ENCODE results near the gene ALDH1L1. TPM values are rescaled to one million over a fixed set of nuclear protein-coding genes. Genes with fewer than 3 reads are reported as not detected.

Gene ALDH1L1
- total RNA-seq, 3 donors from 2014 or later = 0.10 to 0.29 TPM; not detected in 1

- Mint-ChIP-seq H3K9me3 (no peaks in the 10 kb centered on the region), H3K36me3 (ENCODE audit: insufficient read depth) (no peaks in the 10 kb centered on the region), H3K27me3 (ENCODE audit: low read depth) (peaks cover 11% of the 10 kb centered on the region), H3K4me3 (no peak overlapping the region), H3K4me1 (ENCODE audit: low read depth) (no peaks in the 10 kb centered on the region)
- ATAC-seq (no peak), DNase-seq (no peak)
These were observed 22.3 kb upstream of the ALDH1L1 start for GRCh38 chr3:126202680-126203079.

- no peaks in the 10 kb centered on the region for H3K4me1 Mint-ChIP-seq (ENCODE audit: low read depth)
- peaks cover 11% of the 10 kb centered on the region for H3K27me3 Mint-ChIP-seq (ENCODE audit: low read depth)
- no peaks in the 10 kb centered on the region for H3K36me3 Mint-ChIP-seq (ENCODE audit: insufficient read depth)
- no peak for DNase-seq
- H3K9me3 Mint-ChIP-seq = no peaks in the 10 kb centered on the region
- no peak overlapping the region for H3K4me3 Mint-ChIP-seq
- no peak for ATAC-seq
These were observed 21.9 kb upstream of the ALDH1L1 start for GRCh38 chr3:126202276-126202675.

- Mint-ChIP-seq H3K4me1 (ENCODE audit: low read depth) (no peaks in the 10 kb centered on the region), H3K9me3 (no peaks in the 10 kb centered on the region), H3K4me3 (no peak overlapping the region), H3K36me3 (ENCODE audit: insufficient read depth) (no peaks in the 10 kb centered on the region), H3K27me3 (ENCODE audit: low read depth) (peaks cover 11% of the 10 kb centered on the region)
- DNase-seq (no peak), ATAC-seq (no peak)
These were observed 20.8 kb upstream of the ALDH1L1 start for GRCh38 chr3:126201168-126201567.

- no peak overlapping the region for H3K4me3 Mint-ChIP-seq
- DNase-seq = no peak
- no peaks in the 10 kb centered on the region for H3K4me1 Mint-ChIP-seq (ENCODE audit: low read depth)
- H3K27me3 Mint-ChIP-seq (ENCODE audit: low read depth) = peaks cover 11% of the 10 kb centered on the region
- no peaks in the 10 kb centered on the region for H3K9me3 Mint-ChIP-seq
- no peaks in the 10 kb centered on the region for H3K36me3 Mint-ChIP-seq (ENCODE audit: insufficient read depth)
- ATAC-seq = no peak
These were observed 20.1 kb upstream of the ALDH1L1 start for GRCh38 chr3:126200534-126200933.

- Mint-ChIP-seq H3K36me3 (ENCODE audit: insufficient read depth) (no peaks in the 10 kb centered on the region), H3K4me1 (ENCODE audit: low read depth) (no peaks in the 10 kb centered on the region), H3K4me3 (no peak overlapping the region), H3K9me3 (peaks cover 8% of the 10 kb centered on the region), H3K27me3 (ENCODE audit: low read depth) (peaks cover 12% of the 10 kb centered on the region)
- no peak for DNase-seq
- ATAC-seq = no peak
These were observed 18.9 kb upstream of the ALDH1L1 start for GRCh38 chr3:126199256-126199655.

- DNase-seq (peak; percentile 23), ATAC-seq (peak; percentile 61 to 77)
- H3K36me3 Mint-ChIP-seq (ENCODE audit: insufficient read depth) = no peaks in the 10 kb centered on the region
- no peak overlapping the region for H3K4me3 Mint-ChIP-seq
- H3K4me1 Mint-ChIP-seq (ENCODE audit: low read depth) = no peaks in the 10 kb centered on the region
- H3K9me3 Mint-ChIP-seq = peaks cover 8% of the 10 kb centered on the region
- peaks cover 9% of the 10 kb centered on the region for H3K27me3 Mint-ChIP-seq (ENCODE audit: low read depth)
These were observed 17.6 kb upstream of the ALDH1L1 start for GRCh38 chr3:126197854-126198584.

GRCh38 chr3:126197343-126197742 lies 17.0 kb upstream of the ALDH1L1 start:
- peaks cover 8% of the 10 kb centered on the region for H3K9me3 Mint-ChIP-seq
- no peaks in the 10 kb centered on the region for H3K36me3 Mint-ChIP-seq (ENCODE audit: insufficient read depth)
- ATAC-seq = no peak
- H3K4me3 Mint-ChIP-seq = no peak overlapping the region
- H3K4me1 Mint-ChIP-seq (ENCODE audit: low read depth) = no peaks in the 10 kb centered on the region
- DNase-seq = no peak
- peaks cover 5% of the 10 kb centered on the region for H3K27me3 Mint-ChIP-seq (ENCODE audit: low read depth)

GRCh38 chr3:126194713-126195305 lies 14.4 kb upstream of the ALDH1L1 start:
- peaks cover 8% of the 10 kb centered on the region for H3K9me3 Mint-ChIP-seq
- H3K27me3 Mint-ChIP-seq (ENCODE audit: low read depth) = peaks cover 2% of the 10 kb centered on the region
- H3K4me3 Mint-ChIP-seq = no peak overlapping the region
- H3K4me1 Mint-ChIP-seq (ENCODE audit: low read depth) = no peaks in the 10 kb centered on the region
- no peaks in the 10 kb centered on the region for H3K36me3 Mint-ChIP-seq (ENCODE audit: insufficient read depth)
- no peak for DNase-seq
- no peak for ATAC-seq

GRCh38 chr3:126191246-126191645 lies 10.9 kb upstream of the ALDH1L1 start:
- H3K27me3 Mint-ChIP-seq (ENCODE audit: low read depth) = peaks cover 2% of the 10 kb centered on the region
- DNase-seq (no peak), ATAC-seq (no peak)
- H3K4me3 Mint-ChIP-seq = no peak overlapping the region
- no peaks in the 10 kb centered on the region for H3K36me3 Mint-ChIP-seq (ENCODE audit: insufficient read depth)
- H3K4me1 Mint-ChIP-seq (ENCODE audit: low read depth) = no peaks in the 10 kb centered on the region
- H3K9me3 Mint-ChIP-seq = peaks cover 8% of the 10 kb centered on the region

GRCh38 chr3:126187920-126188319 lies 7.5 kb upstream of the ALDH1L1 start:
- no peak overlapping the region for H3K4me3 Mint-ChIP-seq
- no peaks in the 10 kb centered on the region for H3K9me3 Mint-ChIP-seq
- H3K27me3 Mint-ChIP-seq (ENCODE audit: low read depth) = peaks cover 16% of the 10 kb centered on the region
- no peaks in the 10 kb centered on the region for H3K36me3 Mint-ChIP-seq (ENCODE audit: insufficient read depth)
- no peaks in the 10 kb centered on the region for H3K4me1 Mint-ChIP-seq (ENCODE audit: low read depth)
- no peak for DNase-seq
- no peak for ATAC-seq

- Mint-ChIP-seq H3K4me3 (no peak overlapping the region), H3K4me1 (ENCODE audit: low read depth) (no peaks in the 10 kb centered on the region), H3K27me3 (ENCODE audit: low read depth) (peaks cover 25% of the 10 kb centered on the region), H3K36me3 (ENCODE audit: insufficient read depth) (no peaks in the 10 kb centered on the region), H3K9me3 (no peaks in the 10 kb centered on the region)
- no peak for ATAC-seq
- no peak for DNase-seq
These were observed 6.4 kb upstream of the ALDH1L1 start for GRCh38 chr3:126186749-126187148.

GRCh38 chr3:126186271-126186670 lies 5.9 kb upstream of the ALDH1L1 start:
- Mint-ChIP-seq H3K9me3 (no peaks in the 10 kb centered on the region), H3K36me3 (ENCODE audit: insufficient read depth) (no peaks in the 10 kb centered on the region), H3K4me1 (ENCODE audit: low read depth) (peaks cover 1% of the 10 kb centered on the region), H3K27me3 (ENCODE audit: low read depth) (peaks cover 30% of the 10 kb centered on the region), H3K4me3 (no peak overlapping the region)
- no peak for DNase-seq
- no peak for ATAC-seq

GRCh38 chr3:126184465-126185000 lies 4.1 kb upstream of the ALDH1L1 start:
- DNase-seq (no peak), ATAC-seq (no peak)
- Mint-ChIP-seq H3K36me3 (ENCODE audit: insufficient read depth) (no peaks in the 10 kb centered on the region), H3K4me1 (ENCODE audit: low read depth) (peaks cover 4% of the 10 kb centered on the region), H3K27me3 (ENCODE audit: low read depth) (peaks cover 40% of the 10 kb centered on the region), H3K4me3 (no peak overlapping the region), H3K9me3 (no peaks in the 10 kb centered on the region)

- Mint-ChIP-seq H3K9me3 (no peaks in the 10 kb centered on the region), H3K27me3 (ENCODE audit: low read depth) (peaks cover 44% of the 10 kb centered on the region), H3K4me1 (ENCODE audit: low read depth) (peaks cover 4% of the 10 kb centered on the region), H3K4me3 (no peak overlapping the region), H3K36me3 (ENCODE audit: insufficient read depth) (no peaks in the 10 kb centered on the region)
- no peak for DNase-seq
- no peak for ATAC-seq
These were observed 976 bp upstream of the ALDH1L1 start for GRCh38 chr3:126181398-126181725.

- no peak overlapping the region for H3K4me3 Mint-ChIP-seq
- peaks cover 40% of the 10 kb centered on the region for H3K27me3 Mint-ChIP-seq (ENCODE audit: low read depth)
- ATAC-seq (no peak), DNase-seq (no peak)
- no peaks in the 10 kb centered on the region for H3K36me3 Mint-ChIP-seq (ENCODE audit: insufficient read depth)
- H3K4me1 Mint-ChIP-seq (ENCODE audit: low read depth) = peaks cover 4% of the 10 kb centered on the region
- H3K9me3 Mint-ChIP-seq = no peaks in the 10 kb centered on the region
These were observed 435 bp downstream of the ALDH1L1 start for GRCh38 chr3:126179825-126180476.
